ENCODE data around the gene CRYGB.

GRCh38 chr2:208103616-208104015 is 42.3 kb downstream of the CRYGB start:
- TF ChIP-seq, protein P1, sequence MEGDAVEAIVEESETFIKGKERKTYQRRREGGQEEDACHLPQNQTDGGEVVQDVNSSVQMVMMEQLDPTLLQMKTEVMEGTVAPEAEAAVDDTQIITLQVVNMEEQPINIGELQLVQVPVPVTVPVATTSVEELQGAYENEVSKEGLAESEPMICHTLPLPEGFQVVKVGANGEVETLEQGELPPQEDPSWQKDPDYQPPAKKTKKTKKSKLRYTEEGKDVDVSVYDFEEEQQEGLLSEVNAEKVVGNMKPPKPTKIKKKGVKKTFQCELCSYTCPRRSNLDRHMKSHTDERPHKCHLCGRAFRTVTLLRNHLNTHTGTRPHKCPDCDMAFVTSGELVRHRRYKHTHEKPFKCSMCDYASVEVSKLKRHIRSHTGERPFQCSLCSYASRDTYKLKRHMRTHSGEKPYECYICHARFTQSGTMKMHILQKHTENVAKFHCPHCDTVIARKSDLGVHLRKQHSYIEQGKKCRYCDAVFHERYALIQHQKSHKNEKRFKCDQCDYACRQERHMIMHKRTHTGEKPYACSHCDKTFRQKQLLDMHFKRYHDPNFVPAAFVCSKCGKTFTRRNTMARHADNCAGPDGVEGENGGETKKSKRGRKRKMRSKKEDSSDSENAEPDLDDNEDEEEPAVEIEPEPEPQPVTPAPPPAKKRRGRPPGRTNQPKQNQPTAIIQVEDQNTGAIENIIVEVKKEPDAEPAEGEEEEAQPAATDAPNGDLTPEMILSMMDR (conservative IDR thresholded peaks at IDR 0.05; ENCODE audit: low read length): no peak
- no peak for TF ChIP-seq EZH2phosphoT487 (IDR thresholded peaks at IDR 0.05; ENCODE audit: borderline replicate concordance, low read depth, low read length)

Data from OCI-LY7 (cell line).